Skin epidermis (tissue), 12 donors: ENCODE measurements around the gene TTYH1.
A peak's percentile ranks its signal among the peaks of the same experiment; 100 is the strongest.

Source experiments
- H3K27ac ChIP-seq, 21 experiments: fragments of 200-600 bp; sonication (generic) in 11 of 21; one replicate each; pipeline ENCODE4 v1.5.0; 2020; ENCODE audit warnings: mild to moderate bottlenecking in 3 of 21, inconsistent platforms in 2 of 21, moderate library complexity in 2 of 21
- H3K4me3 ChIP-seq, 7 experiments: fragments of 200-600 bp; sonication (generic) in 2 of 7; one replicate each; pipeline ENCODE4 v1.5.0; 2020; ENCODE audit warnings: inconsistent platforms in 2 of 7, mild to moderate bottlenecking in 2 of 7, moderate library complexity in 1 of 7

The TTYH1 gene

DNA sequence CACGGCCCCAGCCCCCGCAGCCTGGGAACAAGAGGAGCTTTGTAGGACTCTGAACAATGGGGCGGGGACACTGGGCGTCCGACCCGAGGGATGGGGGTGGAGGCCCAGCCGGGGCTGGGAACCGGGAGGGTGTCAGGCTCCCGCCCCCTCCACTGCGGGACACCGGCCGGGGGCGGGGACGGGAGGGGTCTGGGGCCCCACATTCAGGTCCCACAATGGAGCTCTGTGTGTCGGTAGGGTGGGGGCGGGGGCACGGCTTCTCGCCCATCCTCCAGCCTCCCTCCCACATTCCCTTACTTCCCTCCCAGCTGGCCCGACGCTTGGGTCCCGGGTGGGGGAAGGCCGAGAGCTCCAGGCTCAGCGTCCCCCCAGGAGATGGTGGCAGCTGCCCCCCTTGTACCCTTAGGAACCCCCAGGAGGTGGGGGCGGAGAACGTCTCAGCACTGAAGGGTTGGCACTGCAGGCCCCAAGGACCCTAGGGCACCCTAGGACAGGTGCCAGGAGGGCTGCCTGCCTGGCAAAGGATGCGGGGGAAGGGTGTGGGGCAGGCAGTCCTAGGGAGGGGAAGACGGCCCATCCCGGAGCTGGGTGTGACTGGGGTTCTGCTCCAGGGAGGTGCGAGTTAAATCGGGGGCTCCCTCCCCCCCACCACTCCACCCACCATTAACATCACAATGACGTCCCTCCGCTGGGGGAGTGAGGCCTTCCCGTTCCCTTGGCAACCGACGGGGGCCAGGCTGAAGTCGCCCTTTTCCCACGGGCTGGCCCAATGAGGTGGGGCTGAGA, 5.3 kb downstream of the TTYH1 start:
- Histone ChIP-seq H3K4me3 (no peak overlapping the region), H3K27ac (peak overlapping the region in 1 of 21 experiments; percentile 22)

DNA sequence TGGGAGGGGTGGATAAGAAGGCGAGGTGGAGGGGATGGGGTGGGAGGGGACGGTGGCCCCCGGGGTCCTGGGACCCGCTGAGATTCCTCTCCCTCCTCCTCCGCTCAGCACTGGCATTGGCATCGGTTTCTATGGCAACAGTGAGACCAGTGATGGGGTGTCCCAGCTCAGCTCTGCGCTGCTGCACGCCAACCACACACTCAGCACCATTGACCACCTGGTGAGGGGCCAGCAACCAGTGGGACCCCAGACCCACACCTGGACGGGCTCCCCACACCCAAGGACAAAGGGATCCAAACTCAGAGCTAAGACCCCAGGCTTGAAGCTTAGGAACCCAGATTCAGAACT, 5.9 kb downstream of the TTYH1 start:
- no peak overlapping the region for H3K27ac ChIP-seq
- H3K4me3 ChIP-seq, result no peak overlapping the region

DNA sequence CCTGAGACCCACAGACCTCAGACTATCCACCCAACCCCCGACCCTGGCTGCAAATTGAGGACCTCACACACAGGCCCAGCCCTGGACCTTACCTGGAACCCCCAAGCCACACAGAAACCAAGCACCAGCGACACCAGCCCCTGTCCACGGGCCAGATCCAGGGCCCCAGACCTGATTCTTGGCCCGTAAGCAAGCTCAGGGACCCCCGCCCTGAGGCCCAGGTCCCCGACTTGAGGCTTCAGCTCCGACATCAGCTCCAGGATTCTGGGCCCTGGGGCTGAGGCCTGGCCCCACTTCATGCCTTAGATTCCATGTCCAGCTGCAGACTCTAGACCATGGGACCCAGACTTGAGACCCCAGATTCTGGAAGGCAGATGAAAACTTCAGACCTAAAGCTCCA, 6.3 kb downstream of the TTYH1 start:
- no peak overlapping the region for H3K27ac ChIP-seq

GRCh38 chr19:54422136-54422535, 6.9 kb downstream of the TTYH1 start:
- no peak overlapping the region for H3K27ac ChIP-seq
- no peak overlapping the region for H3K4me3 ChIP-seq

More for the DNA sequence above, 6.3 kb downstream of the TTYH1 start:
- no peak overlapping the region for H3K4me3 ChIP-seq

- H3K27ac ChIP-seq, result no peak overlapping the region
Measured at GRCh38 chr19:54424201-54424600, 8.9 kb downstream of the TTYH1 start.

DNA sequence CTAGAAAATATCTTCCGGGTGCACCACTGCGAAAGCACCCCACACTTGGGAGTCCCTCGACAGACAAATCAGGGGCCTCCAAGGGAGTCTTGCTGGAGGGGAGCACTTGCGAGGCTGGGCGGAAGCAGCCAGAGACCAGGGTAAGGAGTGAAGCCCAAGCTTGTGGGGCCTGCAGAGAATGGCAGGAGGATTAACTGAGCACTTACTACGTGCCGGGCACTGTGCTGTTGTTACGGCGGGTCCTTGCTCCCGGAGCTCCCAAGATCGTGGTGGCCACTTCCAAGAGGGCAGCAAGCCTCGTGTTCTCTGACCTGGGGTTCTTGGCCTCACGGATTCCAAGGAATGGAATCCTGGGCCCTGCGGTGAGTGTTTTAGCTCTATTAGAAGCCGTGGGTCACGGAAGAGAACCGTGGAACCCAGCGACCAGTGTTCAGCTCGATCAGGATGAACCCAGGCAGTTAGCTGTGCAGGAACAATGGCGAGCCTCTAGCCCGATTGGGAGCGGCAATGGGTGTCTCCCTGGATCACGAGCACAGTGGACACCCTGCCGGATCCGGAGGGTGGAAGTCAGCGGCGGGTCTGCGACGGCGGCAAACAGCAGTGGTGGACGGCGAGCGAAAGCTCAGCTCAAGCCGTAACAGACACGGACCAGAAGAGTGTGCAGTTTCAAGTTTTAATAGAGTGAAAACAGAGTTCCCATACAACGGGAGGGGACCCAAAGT, 9.6 kb downstream of the TTYH1 start:
- H3K27ac ChIP-seq, result no peak overlapping the region
- H3K4me3 ChIP-seq, result no peak overlapping the region

More at GRCh38 chr19:54424201-54424600, 8.9 kb downstream of the TTYH1 start:
- no peak overlapping the region for H3K4me3 ChIP-seq

GRCh38 chr19:54425382-54425723, 10.1 kb downstream of the TTYH1 start:
- H3K27ac ChIP-seq, result no peak overlapping the region
- H3K4me3 ChIP-seq, result no peak overlapping the region

GRCh38 chr19:54426291-54426931, 11.1 kb downstream of the TTYH1 start:
- Histone ChIP-seq H3K4me3 (no peak overlapping the region), H3K27ac (no peak overlapping the region)

- Histone ChIP-seq H3K27ac (no peak overlapping the region), H3K4me3 (no peak overlapping the region)
Measured at GRCh38 chr19:54427586-54427985, 12.3 kb downstream of the TTYH1 start.

DNA sequence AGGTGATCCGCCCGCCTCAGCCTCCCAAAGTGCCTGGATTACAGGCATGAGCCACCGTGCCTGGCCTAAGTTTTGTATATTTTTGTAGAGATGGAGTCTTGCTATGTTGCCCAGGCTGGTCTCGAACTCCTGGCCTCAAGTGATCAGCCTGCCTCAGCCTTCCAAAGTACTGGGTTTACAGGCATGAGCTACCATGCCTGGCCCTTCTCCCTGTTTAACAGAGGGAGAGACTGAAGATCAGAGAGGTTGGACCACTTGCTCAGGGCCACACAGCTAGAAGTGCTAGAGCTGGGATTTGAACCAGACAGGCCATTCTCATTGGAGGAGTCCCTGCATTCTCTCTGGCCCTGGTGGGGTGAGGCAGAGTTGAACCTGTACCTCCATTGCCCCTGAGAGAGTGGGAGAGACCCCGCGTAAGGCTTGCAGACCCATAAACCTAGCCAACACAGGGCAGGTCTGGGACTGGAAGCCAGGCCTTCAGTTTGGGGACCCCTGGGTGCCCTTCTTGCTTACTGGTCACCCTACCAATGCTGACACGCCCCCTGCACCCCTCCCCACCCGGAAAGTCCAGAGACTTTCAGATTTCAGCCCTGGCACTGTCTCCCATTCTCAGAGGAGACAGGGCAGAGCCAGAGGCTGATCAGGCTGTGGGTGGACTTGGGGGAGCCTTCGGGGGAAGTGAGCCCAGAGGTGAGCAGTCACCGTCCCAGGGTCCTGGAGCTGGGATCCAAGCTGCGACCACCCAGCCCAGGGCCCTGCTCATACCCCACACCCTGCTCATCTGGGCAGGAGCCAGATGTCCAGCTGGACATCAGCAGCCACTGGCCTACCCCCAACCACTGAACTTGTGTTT, 13.3 kb downstream of the TTYH1 start:
- Histone ChIP-seq H3K4me3 (no peak overlapping the region), H3K27ac (no peak overlapping the region)

- no peak overlapping the region for H3K27ac ChIP-seq
Measured at GRCh38 chr19:54429176-54429495, 13.9 kb downstream of the TTYH1 start.

DNA sequence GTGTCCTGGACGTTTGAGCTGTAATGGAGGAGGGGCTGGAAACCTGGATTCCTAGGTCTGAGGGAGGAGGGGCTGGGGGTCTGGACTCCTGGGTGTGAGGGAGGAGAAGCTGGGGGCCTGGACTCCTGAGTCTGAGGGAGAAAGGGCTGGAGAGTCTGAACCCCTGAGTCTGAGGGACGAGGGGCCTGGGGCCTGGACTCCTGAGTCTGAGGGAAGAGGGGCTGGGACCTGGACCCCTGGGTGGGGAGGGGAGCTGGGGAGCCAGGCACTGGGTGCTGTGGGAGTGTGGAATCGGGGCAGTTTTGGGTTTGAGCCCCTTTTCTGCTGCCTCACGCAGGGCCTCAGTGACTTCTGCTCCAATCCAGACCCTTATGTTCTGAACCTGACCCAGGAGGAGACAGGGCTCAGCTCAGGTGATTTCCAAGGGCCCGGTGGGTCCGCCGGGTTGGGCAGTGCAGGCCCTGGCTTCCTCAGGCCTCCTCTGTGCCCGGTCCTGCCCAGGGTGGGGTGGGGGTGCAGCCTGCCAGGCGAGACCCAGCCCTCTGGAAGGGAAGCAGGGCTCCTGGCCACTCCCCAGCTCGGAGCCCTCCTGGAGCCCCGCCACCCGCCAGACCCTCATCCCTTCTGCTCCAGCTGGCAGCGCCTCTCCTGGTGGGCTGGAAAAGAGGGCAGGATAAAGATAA, 14.4 kb downstream of the TTYH1 start:
- Histone ChIP-seq H3K4me3 (no peak overlapping the region), H3K27ac (no peak overlapping the region)

More at GRCh38 chr19:54429176-54429495, 13.9 kb downstream of the TTYH1 start:
- H3K4me3 ChIP-seq, result no peak overlapping the region

- H3K4me3 ChIP-seq, result peak overlapping the region in 4 of 7 experiments; percentile 4 to 27 (median 8)
- no peak overlapping the region for H3K27ac ChIP-seq
Measured at GRCh38 chr19:54430306-54431254, 15.3 kb downstream of the TTYH1 start.

DNA sequence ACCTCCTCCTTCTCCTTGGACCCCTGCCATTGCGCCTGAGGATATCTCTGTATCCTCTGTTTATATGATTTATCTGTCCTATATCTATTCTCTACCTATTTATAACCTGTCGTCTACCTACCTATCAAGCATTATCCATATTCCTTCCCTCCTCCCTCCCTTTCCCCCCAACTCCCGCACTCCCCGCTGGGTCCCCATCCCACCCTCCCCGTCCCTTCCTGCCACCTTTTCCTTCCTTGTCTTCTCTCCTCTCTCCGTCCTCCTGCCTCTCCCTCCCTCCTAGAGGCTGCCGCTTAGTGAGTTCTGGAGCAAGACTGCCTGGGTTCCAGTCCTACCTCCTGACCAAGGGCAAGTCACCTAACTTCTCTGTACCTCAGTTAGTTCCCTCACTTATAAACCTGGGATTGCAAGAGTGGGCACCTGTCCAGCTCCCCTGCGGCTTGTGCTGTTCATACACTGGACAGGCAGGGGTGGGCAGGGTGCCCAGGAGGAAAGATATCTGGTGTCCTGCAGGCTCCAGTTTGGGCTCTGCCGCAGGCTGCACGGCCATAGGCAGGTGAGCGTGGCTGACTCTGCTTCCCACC, 16.1 kb downstream of the TTYH1 start:
- Histone ChIP-seq H3K4me3 (peak overlapping the region in 1 of 7 experiments; percentile 27), H3K27ac (no peak overlapping the region)

DNA sequence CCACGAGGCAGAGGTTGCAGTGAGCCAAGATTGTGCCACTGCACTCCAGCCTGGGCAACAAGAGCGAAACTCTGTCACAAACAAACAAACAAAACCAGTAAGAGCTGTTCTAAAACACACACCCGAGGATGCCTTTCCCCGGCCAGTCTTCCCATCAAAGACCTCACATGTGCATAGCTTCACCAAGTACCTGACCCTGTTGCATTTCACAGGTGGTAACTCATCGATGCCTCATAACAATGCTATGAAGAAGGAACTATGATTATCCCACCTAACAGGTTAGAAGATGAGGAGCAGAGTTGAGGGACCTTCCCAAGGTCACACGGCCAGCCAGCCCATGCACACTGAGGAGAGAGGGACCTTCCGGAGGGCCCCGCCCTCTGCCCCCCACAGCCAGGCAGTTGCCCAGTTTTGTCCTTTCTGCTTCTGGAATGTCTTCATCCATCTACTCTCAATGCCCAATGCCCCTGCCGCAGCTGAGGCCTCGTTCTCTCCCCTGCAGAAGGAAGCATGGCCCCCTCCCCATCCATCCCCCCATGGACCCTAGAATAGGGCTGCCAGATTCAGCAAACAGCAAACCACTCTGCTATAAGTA, 17.0 kb downstream of the TTYH1 start:
- Histone ChIP-seq H3K4me3 (no peak overlapping the region), H3K27ac (no peak overlapping the region)

DNA sequence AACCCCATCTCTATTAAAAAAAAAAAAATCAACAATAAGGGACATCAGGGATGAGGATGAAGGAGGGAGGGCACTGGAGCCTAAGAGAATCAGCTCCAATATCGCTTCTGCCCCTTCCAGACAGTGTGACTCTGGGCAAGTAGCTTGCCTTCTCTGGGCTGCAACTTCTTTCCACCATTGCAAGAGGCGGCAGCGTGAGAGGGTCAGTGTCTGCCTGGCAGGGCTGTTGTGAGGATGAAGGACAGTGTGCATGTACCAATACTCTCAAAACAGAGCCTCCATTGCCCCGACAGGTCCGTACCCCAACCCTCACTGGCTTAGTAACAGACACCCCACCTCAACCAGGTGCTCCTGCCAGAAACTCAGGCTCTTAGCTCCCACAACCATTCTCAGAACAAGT, 18.4 kb downstream of the TTYH1 start:
- H3K27ac ChIP-seq, result no peak overlapping the region
- no peak overlapping the region for H3K4me3 ChIP-seq

- no peak overlapping the region for H3K27ac ChIP-seq
- H3K4me3 ChIP-seq, result no peak overlapping the region
Measured at GRCh38 chr19:54434112-54434872, 19.0 kb downstream of the TTYH1 start.
